Stimulated activated effector memory CD8-positive, alpha-beta T cell treated with anti-CD3 and anti-CD28 coated beads, Interleukin-12 subunit alpha, Interleukin-12 subunit beta, amount 100 ng/mL, for 72 hours (primary cell): ENCODE measurements around the gene MTCL1.
"Not testable (repeated sequence)": the region's sequence is repeated elsewhere in the genome, so short reads cannot be mapped to it uniquely, and the experiment has no call there.

Experiments used
- ATAC-seq: fragments of 150-1000 bp; cut with Tn5 transposase; 2 replicates; pipeline ENCODE4 v1.10.0; 2021
- DNase-seq, 2 donors: peaks; one replicate each; pipeline ENCODE4 v3.0.0; 2021 to 2022; ENCODE audit warnings: low spot score in 2 of 2
- H3K27ac Mint-ChIP-seq: one replicate; pipeline ENCODE4 v1.8.0; 2022; ENCODE audit warnings: mild to moderate bottlenecking, mixed read lengths
- H3K36me3 Mint-ChIP-seq: one replicate; pipeline ENCODE4 v1.8.0; 2022; ENCODE audit warnings: mild to moderate bottlenecking, mixed read lengths
- H3K4me1 Mint-ChIP-seq: one replicate; pipeline ENCODE4 v1.8.0; 2022; ENCODE audit warnings: mixed read lengths
- H3K4me3 Mint-ChIP-seq: one replicate; pipeline ENCODE4 v1.8.0; 2022; ENCODE audit warnings: mild to moderate bottlenecking, mixed read lengths
- H3K9me3 Mint-ChIP-seq: one replicate; pipeline ENCODE4 v1.8.0; 2022; ENCODE audit warnings: mixed read lengths

Gene MTCL1

DNA sequence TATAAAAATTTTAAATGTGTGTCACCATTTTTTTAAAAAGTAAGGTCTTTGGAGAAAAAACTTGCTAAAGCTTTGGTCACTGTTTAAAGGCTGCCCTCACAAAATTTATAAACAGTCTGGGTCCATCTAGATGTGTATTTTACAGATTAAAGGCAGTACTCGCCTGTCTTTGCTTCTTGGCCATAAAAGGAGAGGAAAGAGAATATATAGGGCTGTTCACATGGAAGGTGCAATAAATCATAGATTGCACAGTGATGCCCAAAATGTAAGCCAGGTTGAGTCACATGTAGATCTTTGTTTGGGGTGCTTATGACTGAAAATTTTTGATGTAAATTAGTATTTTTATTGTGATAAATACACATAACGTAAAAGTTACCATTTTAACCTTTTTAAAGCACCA is 55.6 kb downstream of the MTCL1 start:
- ATAC-seq: no peak
- no peak for DNase-seq
- H3K36me3 Mint-ChIP-seq: no peaks in the 10 kb centered on the region
- peaks cover 10% of the 10 kb centered on the region for H3K4me1 Mint-ChIP-seq
- no peak overlapping the region for H3K4me3 Mint-ChIP-seq
- H3K27ac Mint-ChIP-seq: no peak overlapping the region
- peaks cover 8% of the 10 kb centered on the region for H3K9me3 Mint-ChIP-seq

GRCh38 chr18:8761535-8761934 is 56.2 kb downstream of the MTCL1 start:
- not testable (repeated sequence) for H3K4me1 Mint-ChIP-seq, H3K4me3 Mint-ChIP-seq, H3K27ac Mint-ChIP-seq, DNase-seq, H3K36me3 Mint-ChIP-seq, H3K9me3 Mint-ChIP-seq, ATAC-seq

DNA sequence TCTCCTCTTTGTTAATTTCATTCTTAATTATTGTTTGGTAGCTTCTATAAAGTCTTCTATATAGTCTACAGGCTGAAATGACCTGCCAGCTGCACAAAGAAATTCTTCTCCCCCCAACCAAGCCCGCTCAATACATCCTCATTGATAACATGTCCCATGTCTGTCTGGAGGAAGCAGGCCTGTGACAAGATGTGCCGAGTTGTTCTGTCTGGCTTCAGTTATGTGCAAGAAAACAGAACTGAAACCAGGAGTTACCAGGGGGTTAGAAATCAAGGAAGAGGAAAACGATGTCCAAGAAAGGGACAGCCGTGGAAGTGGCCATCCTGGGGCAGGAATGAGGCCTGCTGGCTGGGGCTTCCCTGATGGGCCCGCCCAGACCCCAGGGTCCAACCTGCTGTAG is 57.6 kb downstream of the MTCL1 start:
- ATAC-seq: no peak
- no peaks in the 10 kb centered on the region for H3K36me3 Mint-ChIP-seq

DNA sequence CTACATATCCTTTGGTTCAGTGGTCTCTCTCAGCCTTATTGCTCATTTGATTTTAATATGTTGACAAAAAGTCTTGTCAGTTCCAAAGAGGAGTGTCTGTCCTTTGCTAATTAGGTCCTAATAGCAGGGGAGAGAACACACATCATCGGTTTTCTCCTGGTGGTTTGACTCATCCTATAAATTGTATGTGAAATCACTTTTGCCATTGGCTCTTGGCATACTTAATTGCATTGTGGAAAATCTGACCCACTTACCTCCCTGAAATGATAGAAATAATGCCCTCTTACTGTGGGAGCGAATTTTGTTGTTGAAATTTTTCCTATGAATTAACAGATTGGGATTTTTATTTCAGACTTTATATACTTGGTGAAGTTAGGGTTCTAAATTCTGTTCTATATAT is 58.3 kb downstream of the MTCL1 start:
- no peak overlapping the region for H3K27ac Mint-ChIP-seq
- DNase-seq: no peak

More for the DNA sequence above, 57.6 kb downstream of the MTCL1 start:
- no peak for DNase-seq
- peaks cover 8% of the 10 kb centered on the region for H3K9me3 Mint-ChIP-seq
- no peak overlapping the region for H3K4me3 Mint-ChIP-seq
- no peak overlapping the region for H3K27ac Mint-ChIP-seq
- no peaks in the 10 kb centered on the region for H3K4me1 Mint-ChIP-seq

DNA sequence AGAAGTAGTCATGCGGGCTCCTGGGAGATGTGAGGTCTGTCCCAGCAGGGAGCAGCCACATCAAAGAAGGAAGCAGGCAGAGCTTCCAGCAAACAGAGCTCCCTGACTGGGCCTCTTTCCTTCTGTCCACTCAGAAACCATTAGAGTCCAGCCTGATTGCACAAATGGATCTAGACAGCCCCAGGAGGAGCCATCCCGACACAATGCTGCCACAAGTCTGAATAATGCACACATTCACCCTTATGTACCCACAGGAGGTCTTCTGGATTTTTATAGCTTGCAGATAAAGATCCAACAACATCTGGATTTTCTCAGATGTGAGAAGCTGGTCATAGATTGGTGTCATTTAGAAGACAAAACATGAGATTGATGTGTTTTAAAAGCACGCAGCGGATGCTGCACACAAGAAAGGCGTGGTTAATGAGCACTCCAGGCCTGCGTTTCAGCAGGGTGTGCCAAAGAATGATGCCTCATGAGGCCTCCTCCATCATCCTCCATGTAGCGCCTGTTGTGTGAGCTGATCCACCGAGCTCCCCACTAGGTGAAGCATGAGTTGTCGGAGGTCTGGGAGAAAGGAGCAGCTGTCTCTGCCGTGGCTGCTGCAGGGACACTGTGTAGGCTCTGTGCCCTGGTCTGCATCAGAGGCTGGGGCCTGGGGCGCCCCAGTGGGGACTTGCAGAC is 60.6 kb downstream of the MTCL1 start:
- DNase-seq: no peak
- no peaks in the 10 kb centered on the region for H3K4me1 Mint-ChIP-seq
- H3K4me3 Mint-ChIP-seq: no peak overlapping the region
- ATAC-seq: no peak
- peaks cover 8% of the 10 kb centered on the region for H3K9me3 Mint-ChIP-seq
- H3K27ac Mint-ChIP-seq: no peak overlapping the region
- no peaks in the 10 kb centered on the region for H3K36me3 Mint-ChIP-seq

More for the DNA sequence above, 58.3 kb downstream of the MTCL1 start:
- Mint-ChIP-seq H3K9me3 (peaks cover 8% of the 10 kb centered on the region), H3K4me3 (no peak overlapping the region), H3K36me3 (no peaks in the 10 kb centered on the region), H3K4me1 (no peaks in the 10 kb centered on the region)
- ATAC-seq: no peak

DNA sequence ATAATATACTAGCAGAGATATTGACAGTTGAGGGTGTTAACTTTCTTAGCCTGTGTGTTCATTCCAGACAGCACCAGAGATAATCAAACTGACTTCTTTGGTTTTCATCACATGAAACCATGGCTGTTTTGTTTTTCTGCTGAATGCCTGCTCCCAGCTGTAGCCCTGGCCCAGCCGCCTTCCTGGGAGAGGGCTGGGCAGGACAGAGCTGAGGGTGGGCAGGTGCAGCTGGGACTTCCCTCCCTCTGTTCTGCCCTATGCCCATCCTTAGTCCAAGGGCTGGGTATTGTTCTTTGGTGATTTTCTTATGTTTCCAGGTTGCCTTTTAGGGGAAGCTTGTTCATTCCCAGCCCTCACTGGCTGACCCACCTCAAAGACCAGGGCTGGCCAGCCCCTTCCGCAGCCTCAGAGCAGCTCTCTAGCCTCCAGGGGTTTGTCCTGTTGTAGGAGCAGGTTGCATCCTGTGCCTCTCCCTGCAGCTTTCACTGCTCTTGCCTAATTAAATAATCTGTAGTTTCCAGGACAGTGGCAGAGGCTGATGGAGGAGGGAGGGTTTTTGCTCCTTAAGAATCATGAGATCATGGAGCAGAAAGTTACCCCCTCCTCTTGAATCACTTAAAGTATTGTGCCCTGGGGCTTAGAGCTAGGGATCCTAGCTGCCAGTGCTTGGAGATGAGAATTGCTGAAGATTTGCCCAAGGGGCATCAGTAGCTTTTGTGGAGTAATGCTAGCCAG is 61.4 kb downstream of the MTCL1 start:
- H3K4me1 Mint-ChIP-seq: no peaks in the 10 kb centered on the region
- no peak for ATAC-seq
- no peak overlapping the region for H3K4me3 Mint-ChIP-seq
- H3K27ac Mint-ChIP-seq: no peak overlapping the region
- DNase-seq: no peak
- no peaks in the 10 kb centered on the region for H3K36me3 Mint-ChIP-seq
- peaks cover 4% of the 10 kb centered on the region for H3K9me3 Mint-ChIP-seq

DNA sequence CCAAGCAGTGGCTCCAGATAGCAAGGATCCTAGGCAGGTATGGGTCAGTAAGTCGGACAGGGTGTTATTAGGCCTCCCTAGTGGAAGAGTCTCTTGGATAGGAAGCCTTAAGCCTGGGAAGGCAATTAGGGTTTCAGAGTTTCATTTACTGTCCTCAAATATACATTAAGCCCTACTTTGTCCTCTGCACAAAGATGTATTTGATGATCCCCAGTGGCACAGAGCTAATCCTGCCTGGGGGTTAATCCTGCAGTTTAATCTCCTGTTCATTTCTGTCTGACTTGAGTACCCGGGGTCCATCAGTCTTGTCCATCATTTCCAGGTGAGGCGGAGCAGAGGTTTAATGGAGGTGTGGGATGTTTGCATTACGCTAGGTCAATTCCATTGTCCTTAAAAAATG is 62.0 kb downstream of the MTCL1 start:
- no peaks in the 10 kb centered on the region for H3K36me3 Mint-ChIP-seq
- H3K27ac Mint-ChIP-seq: no peak overlapping the region
- peaks cover 2% of the 10 kb centered on the region for H3K9me3 Mint-ChIP-seq
- DNase-seq (no peak), ATAC-seq (no peak)
- H3K4me3 Mint-ChIP-seq: no peak overlapping the region
- no peaks in the 10 kb centered on the region for H3K4me1 Mint-ChIP-seq

DNA sequence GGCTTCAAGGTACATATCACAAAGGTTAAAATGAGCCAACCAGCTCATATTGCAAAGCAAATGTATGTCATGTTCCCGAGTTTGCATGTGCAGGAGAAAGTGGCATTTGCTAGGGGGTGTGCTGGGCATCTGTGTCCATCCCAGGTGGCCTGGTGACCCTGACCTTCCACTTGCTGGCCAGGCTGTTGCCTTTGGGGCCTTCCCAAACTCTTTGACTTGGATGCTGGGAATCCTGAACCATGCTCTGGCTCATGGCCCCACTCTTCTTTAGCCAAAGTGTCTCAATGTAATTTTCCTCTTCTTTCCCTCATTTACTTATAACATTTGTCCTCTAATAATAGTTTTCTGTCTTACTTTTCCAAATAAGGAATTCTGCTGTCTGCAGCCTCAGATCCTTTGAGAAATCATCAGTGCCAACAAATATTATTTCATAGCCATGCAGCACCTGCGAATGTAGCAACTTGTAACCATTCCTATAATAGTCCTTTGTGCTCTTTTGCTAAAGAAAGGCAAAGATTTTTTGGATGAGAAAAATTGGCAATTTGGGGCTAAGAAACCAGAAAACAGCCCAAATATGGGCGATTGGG is 64.2 kb downstream of the MTCL1 start:
- Mint-ChIP-seq H3K4me1 (no peaks in the 10 kb centered on the region), H3K36me3 (no peaks in the 10 kb centered on the region), H3K27ac (no peak overlapping the region), H3K4me3 (no peak overlapping the region), H3K9me3 (no peaks in the 10 kb centered on the region)
- DNase-seq: no peak
- no peak for ATAC-seq

DNA sequence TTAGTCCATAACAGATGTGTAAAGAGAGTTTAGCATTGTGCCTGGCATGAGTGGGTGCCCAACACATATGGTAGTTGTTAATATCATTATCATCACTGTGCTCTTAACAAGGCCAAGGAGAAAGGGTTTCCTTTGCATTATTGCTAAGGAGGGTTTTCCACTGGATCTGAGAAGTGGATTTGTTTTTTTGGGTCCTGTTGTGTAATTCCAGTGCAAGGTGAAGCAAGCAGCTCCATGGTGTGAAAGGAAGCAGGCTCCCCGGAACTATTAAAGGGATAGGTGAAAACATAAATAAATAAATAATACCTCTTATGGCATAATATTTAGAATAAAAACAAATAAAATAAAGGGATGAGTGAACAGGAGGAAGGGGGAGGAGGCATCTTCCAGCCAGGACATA is 65.3 kb downstream of the MTCL1 start:
- ATAC-seq (no peak), DNase-seq (no peak)
- no peaks in the 10 kb centered on the region for H3K9me3 Mint-ChIP-seq
- H3K27ac Mint-ChIP-seq: no peak overlapping the region
- H3K4me3 Mint-ChIP-seq: no peak overlapping the region
- H3K36me3 Mint-ChIP-seq: no peaks in the 10 kb centered on the region
- H3K4me1 Mint-ChIP-seq: no peaks in the 10 kb centered on the region

- Mint-ChIP-seq H3K36me3 (no peaks in the 10 kb centered on the region), H3K27ac (no peak overlapping the region), H3K4me1 (no peaks in the 10 kb centered on the region), H3K4me3 (no peak overlapping the region), H3K9me3 (no peaks in the 10 kb centered on the region)
- ATAC-seq (no peak), DNase-seq (no peak)
These were observed 66.6 kb downstream of the MTCL1 start for GRCh38 chr18:8771930-8772329.

DNA sequence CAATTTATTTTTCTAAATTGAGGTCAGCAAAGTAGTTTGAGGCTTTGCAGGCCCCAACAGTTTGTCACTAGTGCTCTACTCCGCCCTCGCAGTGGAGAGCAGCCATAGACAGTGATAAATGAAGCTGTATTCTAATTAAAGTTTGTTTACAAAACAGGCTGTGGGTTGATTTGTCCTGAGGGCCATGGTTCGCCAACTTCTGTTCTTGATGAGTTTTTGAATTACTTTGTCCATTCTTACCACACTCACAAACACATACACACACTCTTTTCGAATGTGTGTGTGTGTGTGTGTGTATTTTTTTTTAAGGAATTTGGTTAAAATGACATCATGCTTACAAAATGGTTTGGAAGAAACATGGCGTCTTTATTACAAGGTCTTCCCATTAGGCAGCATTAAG is 68.6 kb downstream of the MTCL1 start:
- H3K4me3 Mint-ChIP-seq: no peak overlapping the region
- no peak for DNase-seq
- no peaks in the 10 kb centered on the region for H3K4me1 Mint-ChIP-seq
- no peaks in the 10 kb centered on the region for H3K36me3 Mint-ChIP-seq
- H3K9me3 Mint-ChIP-seq: no peaks in the 10 kb centered on the region
- H3K27ac Mint-ChIP-seq: no peak overlapping the region
- ATAC-seq: no peak

DNA sequence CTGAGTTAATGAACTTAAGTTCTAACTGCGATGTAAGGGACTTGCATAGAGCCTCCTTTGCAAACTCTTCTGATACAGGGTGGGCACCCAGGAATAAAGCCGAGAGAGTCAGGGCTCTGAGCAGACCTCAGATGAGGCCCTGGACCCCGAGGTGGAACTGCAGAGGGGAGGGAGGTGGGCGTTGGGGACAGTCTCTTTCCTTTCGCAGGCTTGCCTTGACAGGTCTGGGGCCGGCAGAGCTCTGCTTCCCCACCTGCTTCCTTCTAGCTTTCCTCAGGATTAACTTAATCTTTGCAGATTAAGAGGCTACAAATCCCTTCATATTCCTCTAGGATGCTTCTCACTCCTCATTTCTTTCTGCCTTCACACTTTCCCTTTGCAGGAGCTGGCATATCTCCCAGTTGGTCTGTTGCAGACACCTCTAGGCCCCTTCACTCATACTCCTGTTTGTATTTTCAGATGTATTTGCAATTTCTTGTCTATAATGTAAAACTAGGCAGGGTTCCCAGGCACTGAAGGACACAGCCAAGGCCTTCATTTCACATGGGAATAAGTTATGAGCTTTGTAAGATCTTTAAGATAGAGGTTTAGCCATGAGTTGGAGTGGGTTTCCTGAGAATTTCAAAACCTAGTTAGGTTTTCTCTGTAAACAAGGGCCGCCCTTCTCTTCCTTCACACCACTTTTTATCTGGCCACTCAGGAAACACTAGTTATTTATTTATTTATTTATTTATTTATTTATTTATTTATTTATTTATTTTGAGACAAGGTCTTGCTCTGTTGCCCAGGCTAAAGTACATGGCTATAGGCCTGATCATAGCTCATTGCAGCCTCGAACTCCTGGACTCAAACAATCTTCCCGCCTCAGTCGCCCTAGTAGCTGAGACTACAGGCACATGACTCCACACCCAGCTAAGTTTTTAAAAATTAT is 70.9 kb downstream of the MTCL1 start:
- Mint-ChIP-seq H3K4me3 (no peak overlapping the region), H3K9me3 (no peaks in the 10 kb centered on the region), H3K27ac (no peak overlapping the region), H3K4me1 (no peaks in the 10 kb centered on the region), H3K36me3 (no peaks in the 10 kb centered on the region)
- ATAC-seq: no peak
- DNase-seq: no peak

- no peaks in the 10 kb centered on the region for H3K36me3 Mint-ChIP-seq
- H3K9me3 Mint-ChIP-seq: no peaks in the 10 kb centered on the region
- ATAC-seq (no peak), DNase-seq (no peak)
- no peak overlapping the region for H3K4me3 Mint-ChIP-seq
- no peaks in the 10 kb centered on the region for H3K4me1 Mint-ChIP-seq
- H3K27ac Mint-ChIP-seq: no peak overlapping the region
These were observed 72.5 kb downstream of the MTCL1 start for GRCh38 chr18:8777846-8778245.

GRCh38 chr18:8778386-8778785 is 73.0 kb downstream of the MTCL1 start:
- Mint-ChIP-seq H3K27ac (no peak overlapping the region), H3K9me3 (no peaks in the 10 kb centered on the region), H3K4me1 (no peaks in the 10 kb centered on the region), H3K36me3 (no peaks in the 10 kb centered on the region), H3K4me3 (no peak overlapping the region)
- ATAC-seq (no peak), DNase-seq (no peak)

DNA sequence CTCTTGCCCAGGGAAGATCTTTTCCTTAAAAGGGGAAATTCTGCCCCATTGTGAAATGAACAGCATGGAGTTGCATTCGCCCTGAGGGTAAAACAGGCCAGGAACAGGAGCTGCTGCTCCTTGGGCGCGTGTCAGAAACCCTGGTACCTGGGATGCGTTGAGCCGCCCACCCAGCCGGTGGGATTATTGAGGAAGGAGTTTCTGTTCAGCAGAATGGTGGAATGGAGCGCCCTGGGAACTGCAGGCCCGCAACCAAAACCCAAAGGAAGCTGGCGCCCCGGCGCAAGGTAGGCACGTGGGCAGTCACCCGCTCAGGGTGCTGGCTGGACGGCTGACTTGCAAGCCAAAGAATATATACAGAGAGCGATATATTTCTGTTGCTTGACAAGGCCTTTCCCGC is 73.5 kb downstream of the MTCL1 start:
- Mint-ChIP-seq H3K4me1 (no peaks in the 10 kb centered on the region), H3K4me3 (no peak overlapping the region), H3K27ac (no peak overlapping the region), H3K36me3 (no peaks in the 10 kb centered on the region), H3K9me3 (no peaks in the 10 kb centered on the region)
- ATAC-seq: no peak
- DNase-seq: no peak
